HepG2 (cell line): ENCODE data around the gene ULBP1. TPM values are rescaled to one million over a fixed set of nuclear protein-coding genes. Genes with fewer than 3 reads are reported as not detected.

Experiments
- CBX1 ChIP-seq: IDR thresholded peaks from one replicate; pipeline ENCODE4 v1.6.1; 2016; ENCODE audit warnings: antibody characterized with exemption, low read depth
- CBX5 ChIP-seq: sonication (generic); formaldehyde crosslinking; IDR thresholded peaks from 2 replicates; pipeline ENCODE4 v1.4.0; 2020; ENCODE audit warnings: missing genetic modification reagents, borderline replicate concordance
- CENPBD1 ChIP-seq: sonication (generic); formaldehyde crosslinking; IDR thresholded peaks from 2 replicates; pipeline ENCODE4 v1.8.0; 2022; ENCODE audit warnings: missing genetic modification reagents, low read depth, mild to moderate bottlenecking, borderline replicate concordance
- DBP ChIP-seq: sonication (generic); formaldehyde crosslinking; IDR thresholded peaks from 2 replicates; pipeline ENCODE4 v1.4.0; 2020; ENCODE audit warnings: missing genetic modification reagents; ENCODE audit errors: not compliant biosample characterization
- HMGA1 ChIP-seq: sonication (generic); formaldehyde crosslinking; conservative IDR thresholded peaks from 2 replicates; pipeline ENCODE4 v1.4.0; 2020; ENCODE audit warnings: missing genetic modification reagents
- HNRNPL ChIP-seq: fragments of 200-400 bp; formaldehyde crosslinking; IDR thresholded peaks from 2 replicates; pipeline ENCODE4 v1.6.1; 2017; ENCODE audit warnings: mild to moderate bottlenecking, low read depth, low read length
- PHF20 ChIP-seq: sonication (generic); formaldehyde crosslinking; IDR thresholded peaks from 2 replicates; pipeline ENCODE4 v1.5.0; 2020; ENCODE audit warnings: mild to moderate bottlenecking, missing genetic modification reagents
- PHF21A ChIP-seq: sonication (generic); formaldehyde crosslinking; IDR thresholded peaks from 2 replicates; pipeline ENCODE4 v1.5.0; 2020; ENCODE audit warnings: mild to moderate bottlenecking, missing genetic modification reagents
- RARG ChIP-seq: sonication (generic); formaldehyde crosslinking; IDR thresholded peaks from 2 replicates; pipeline ENCODE4 v1.4.0; 2020; ENCODE audit warnings: low read depth, mild to moderate bottlenecking, missing genetic modification reagents
- SCMH1 ChIP-seq: sonication (generic); formaldehyde crosslinking; IDR thresholded peaks from 2 replicates; pipeline ENCODE4 v1.9.0; 2021; ENCODE audit warnings: missing genetic modification reagents, mild to moderate bottlenecking, borderline replicate concordance
- TEAD3 ChIP-seq: optimal IDR thresholded peaks from 2 replicates; pipeline ENCODE3; 2016; ENCODE audit warnings: borderline replicate concordance
- TFDP2 ChIP-seq: sonication (generic); formaldehyde crosslinking; IDR thresholded peaks from 2 replicates; pipeline ENCODE4 v1.4.0; 2020; ENCODE audit warnings: missing genetic modification reagents
- ZKSCAN1 ChIP-seq: fragments of 150-350 bp; IDR thresholded peaks from 2 replicates; pipeline ENCODE4 v1.6.1; 2014; ENCODE audit warnings: low read length
- ZNF264 ChIP-seq: sonication (generic); formaldehyde crosslinking; IDR thresholded peaks from 2 replicates; pipeline ENCODE4 v1.4.0; 2020; ENCODE audit warnings: missing genetic modification reagents
- ZNF501 ChIP-seq: sonication (generic); formaldehyde crosslinking; IDR thresholded peaks from 2 replicates; pipeline ENCODE4 v1.5.1; 2020; ENCODE audit warnings: mild to moderate bottlenecking, moderate library complexity, missing genetic modification reagents
- ZNF646 ChIP-seq: sonication (generic); formaldehyde crosslinking; IDR thresholded peaks from 2 replicates; pipeline ENCODE4 v1.9.0; 2021; ENCODE audit warnings: mild to moderate bottlenecking, missing genetic modification reagents
- ZNF800 ChIP-seq: sonication (generic); formaldehyde crosslinking; IDR thresholded peaks from 2 replicates; pipeline ENCODE4 v1.4.0; 2020; ENCODE audit warnings: missing genetic modification reagents
- ZSCAN21 ChIP-seq: sonication (generic); formaldehyde crosslinking; IDR thresholded peaks from 2 replicates; pipeline ENCODE4 v1.8.0; 2022; ENCODE audit warnings: mild to moderate bottlenecking, missing genetic modification reagents, moderate library complexity, borderline replicate concordance
- polyA plus RNA-seq, 8 experiments: library from polyadenylated mRNA; depleted of rRNA in 3 of 8; stranded (reverse) in 7 of 8; unstranded in 1 of 8; fragments of >200 nt; fragmentation: Illumina TruSeq in 4 of 8; extraction: Trizol in 4 of 8; gene quantifications; 2 replicates each; pipeline versions ENCODE4 v1.2.1 to v1.2.3, GENCODE V29; 2011 to 2016; ENCODE audit warnings: low read depth in 4 of 8, missing spikeins in 1 of 8, mixed read lengths in 1 of 8; ENCODE audit not compliant: insufficient read depth in 1 of 8
- total RNA-seq, 5 experiments: library from RNA; depleted of rRNA; stranded (reverse); fragments of >200 nt; fragmentation: Illumina TruSeq; extraction: Trizol; gene quantifications; 2 replicates each; pipeline ENCODE4 v1.2.3, GENCODE V29; 2016; ENCODE audit warnings: low read depth in 1 of 5

The ULBP1 gene
- total and polyA plus RNA-seq, 2 of the 13 experiments (the other 11 are each of a cell fraction or from before 2014, with no cell fraction given): 0.04 to 0.09 TPM

GRCh38 chr6:149925974-149926777 lies 37.6 kb upstream of the ULBP1 start (continued):
- no peak for TF ChIP-seq ZNF646 (CRISPR knock-in tag)
- TF ChIP-seq SCMH1 (CRISPR knock-in tag): no peak
- no peak for TF ChIP-seq DBP (CRISPR knock-in tag)
- TF ChIP-seq ZNF800 (CRISPR knock-in tag): no peak
- TF ChIP-seq ZNF501: no peak; the same call in 1 of the 2 replicates
- TF ChIP-seq ZSCAN21: peak; percentile 59; the same call in 1 of the 2 replicates
- TF ChIP-seq TFDP2: no peak
- TF ChIP-seq RARG: no peak
- no peak for TF ChIP-seq HMGA1
- no peak for TF ChIP-seq PHF20 (CRISPR knock-in tag)
- peak; percentile 67 for TF ChIP-seq CBX1
- no peak for TF ChIP-seq ZKSCAN1
- no peak for TF ChIP-seq HNRNPL
- no peak for TF ChIP-seq CENPBD1 (CRISPR knock-in tag)
- peak; percentile 91 for TF ChIP-seq TEAD3 (CRISPR knock-in tag)
- no peak; the same call in 1 of the 2 replicates for TF ChIP-seq PHF21A (CRISPR knock-in tag)
- TF ChIP-seq CBX5 (CRISPR knock-in tag): peak; percentile 10; the same call in 1 of the 2 replicates
- TF ChIP-seq ZNF264: 0 out of 2 replicates have a peak, but pooled peaks have one; percentile 45
